HL-60/S4 treated with retinoic acid at 250 ng/mL for 4 days and 3 days (cell line): ENCODE results near the gene LRRFIP2.
"Not testable (repeated sequence)": the region's sequence is repeated elsewhere in the genome, so short reads cannot be mapped to it uniquely, and the experiment has no call there.

Source experiments
- in situ Hi-C: fragments of 300-500 bp; cut with MboI; formaldehyde crosslinking; loops from 2 replicates; pipeline ENCODE4 v1.7.0; 2022; ENCODE audit warnings: low sequenced_read_pairs

Gene LRRFIP2

DNA sequence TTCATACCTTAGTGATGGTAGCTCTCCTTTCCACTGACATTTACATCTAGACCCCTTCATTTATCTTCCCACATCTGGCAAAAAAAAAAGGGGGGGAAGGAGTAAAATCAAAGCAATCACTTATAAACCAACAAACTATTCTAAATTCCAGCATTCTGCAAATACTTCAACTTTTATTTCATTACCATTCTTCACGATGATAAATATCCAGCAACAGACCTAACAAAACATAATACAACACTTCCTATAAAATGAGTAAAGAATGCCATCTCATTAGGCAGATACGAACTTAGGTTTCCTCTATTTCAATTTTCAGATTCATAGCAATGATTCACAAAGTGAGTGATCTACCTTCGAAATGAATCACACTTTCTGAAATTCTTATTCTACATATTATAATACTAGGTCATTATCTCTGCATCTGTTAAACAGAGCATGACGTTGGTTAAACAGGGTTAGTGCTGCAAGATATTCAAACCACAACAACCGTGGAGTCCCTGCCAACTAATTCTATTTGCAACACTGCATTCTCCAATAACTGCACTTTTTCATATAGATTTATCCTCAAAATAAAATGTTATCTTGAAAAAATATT, at the start of gene LRRFIP2:
LRRFIP2 (minus strand) TSS at position 51 of the 595 bp plus-strand sequence. CDS start 25,599 bp downstream, outside the sequence.
- in situ Hi-C loops, result no loop called here

- in situ Hi-C loops, result no loop called here
These were observed 49.2 kb upstream of the LRRFIP2 start for GRCh38 chr3:37223576-37223975.

DNA sequence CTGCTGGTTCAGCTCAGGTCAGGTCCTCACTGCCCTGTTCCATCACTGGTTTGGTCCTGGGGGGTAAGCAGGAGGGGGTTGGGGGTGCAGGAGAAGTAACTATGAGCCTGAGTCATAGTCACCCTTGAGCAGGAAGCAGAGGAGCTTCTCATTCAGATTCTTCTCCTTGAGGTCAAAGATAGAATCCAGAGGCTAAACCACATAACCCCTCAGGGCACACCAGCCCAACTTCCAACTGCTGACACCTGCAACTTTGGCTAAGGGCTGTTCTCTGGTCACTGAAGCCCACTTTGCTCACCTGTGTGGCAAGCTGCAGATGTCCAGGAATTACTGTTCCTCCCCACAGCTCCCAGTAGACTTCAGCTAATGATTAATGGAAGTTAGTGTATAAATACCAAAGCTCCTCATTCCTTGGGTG, 48.8 kb upstream of the LRRFIP2 start:
- in situ Hi-C loops, result no loop called here

DNA sequence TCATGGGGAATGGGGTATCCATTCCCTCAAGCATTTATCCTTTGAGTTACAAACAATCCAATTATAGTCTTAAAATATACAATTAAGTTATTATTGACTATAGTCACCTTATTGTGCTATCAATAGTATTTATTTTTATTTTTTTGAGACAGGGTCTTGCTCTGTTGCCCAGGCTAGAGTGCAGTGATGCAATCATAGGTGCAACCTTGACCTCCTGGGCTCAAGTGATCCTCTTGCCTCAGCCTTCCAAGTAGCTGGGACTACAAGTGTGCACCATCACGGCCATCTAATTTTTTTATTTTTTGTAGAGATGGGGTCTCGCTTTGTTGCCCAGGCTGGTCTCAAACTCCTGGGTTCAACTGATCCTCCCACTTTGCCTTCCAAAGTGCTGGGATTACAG, 48.2 kb upstream of the LRRFIP2 start:
- in situ Hi-C loops, result not testable (repeated sequence)

GRCh38 chr3:37221407-37221806, 47.0 kb upstream of the LRRFIP2 start:
- in situ Hi-C loops, result no loop called here

- in situ Hi-C loops, result no loop called here
These were observed 44.9 kb upstream of the LRRFIP2 start for GRCh38 chr3:37219266-37219665.

DNA sequence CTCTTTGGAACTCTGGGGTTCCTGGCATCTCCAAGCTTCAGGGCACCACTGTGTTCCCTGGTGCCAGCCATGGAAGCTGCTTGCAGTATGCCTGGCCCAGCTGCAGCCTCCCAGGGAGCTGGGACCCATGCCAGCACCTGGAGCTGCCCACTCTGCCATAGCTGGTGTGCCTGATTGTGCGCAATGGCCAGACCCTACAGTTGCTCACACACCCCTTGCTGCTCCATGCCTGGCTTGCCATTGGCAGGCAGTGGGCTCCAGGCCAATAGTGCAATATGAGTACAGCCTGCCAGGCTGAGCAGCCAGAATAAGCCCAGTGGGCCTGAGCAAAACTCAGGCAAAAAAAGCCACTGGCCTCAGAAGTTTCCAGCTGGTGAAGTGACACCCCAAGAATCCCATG, 43.8 kb upstream of the LRRFIP2 start:
- in situ Hi-C loops, result no loop called here

GRCh38 chr3:37217098-37217849, 42.9 kb upstream of the LRRFIP2 start:
- in situ Hi-C loops, result no loop called here

GRCh38 chr3:37216597-37217097, 42.3 kb upstream of the LRRFIP2 start:
- in situ Hi-C loops, result no loop called here

- in situ Hi-C loops, result no loop called here
These were observed 39.7 kb upstream of the LRRFIP2 start for GRCh38 chr3:37214076-37214475.

GRCh38 chr3:37210230-37210629, 35.8 kb upstream of the LRRFIP2 start:
- in situ Hi-C loops, result no loop called here

GRCh38 chr3:37208576-37208975, 34.2 kb upstream of the LRRFIP2 start:
- in situ Hi-C loops, result not testable (repeated sequence)

- in situ Hi-C loops, result not testable (repeated sequence)
These were observed 33.6 kb upstream of the LRRFIP2 start for GRCh38 chr3:37208008-37208407.

DNA sequence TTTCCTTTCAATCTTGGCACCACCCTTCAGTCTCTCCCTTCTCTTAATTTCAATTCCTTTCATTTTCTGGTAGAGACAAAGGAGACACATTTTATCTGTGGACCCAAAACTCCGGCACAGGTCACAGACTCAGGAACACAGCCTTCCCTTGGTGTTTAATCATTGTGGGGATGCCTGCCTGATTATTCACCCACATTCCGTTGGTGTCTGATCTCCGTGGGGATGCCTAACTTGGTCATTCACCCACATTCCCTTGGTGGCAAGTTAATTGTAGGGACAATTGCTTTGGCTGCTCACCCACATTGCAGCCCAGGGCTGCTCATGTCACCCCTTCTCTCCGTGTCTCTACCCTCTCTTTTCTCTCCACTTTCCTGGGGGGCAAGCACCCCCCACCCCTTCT, 31.7 kb upstream of the LRRFIP2 start:
- in situ Hi-C loops, result not testable (repeated sequence)

GRCh38 chr3:37204314-37204713, 29.9 kb upstream of the LRRFIP2 start:
- in situ Hi-C loops, result no loop called here

- in situ Hi-C loops, result no loop called here
These were observed 27.7 kb upstream of the LRRFIP2 start for GRCh38 chr3:37202035-37202434.

- in situ Hi-C loops, result no loop called here
These were observed 25.8 kb upstream of the LRRFIP2 start for GRCh38 chr3:37200141-37200540.

DNA sequence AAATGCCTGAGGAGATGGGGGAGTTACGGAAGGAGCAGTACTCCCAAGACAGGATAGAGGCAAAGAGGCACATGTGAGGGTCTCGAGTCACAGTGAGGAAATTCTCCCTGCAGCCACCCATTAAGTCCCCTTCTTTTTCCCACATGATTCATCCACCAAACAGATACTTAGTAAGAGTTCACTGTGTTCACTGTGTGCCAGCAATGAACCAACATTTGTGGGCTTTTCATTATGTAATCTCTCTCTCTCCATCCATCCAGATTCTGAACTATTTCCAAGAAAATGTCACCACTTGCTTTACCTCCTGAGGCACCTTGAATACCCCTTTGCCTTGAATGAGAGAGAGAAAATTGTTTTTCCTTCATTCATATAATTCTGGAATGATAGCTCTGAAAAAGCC, 24.6 kb upstream of the LRRFIP2 start:
- in situ Hi-C loops, result no loop called here

GRCh38 chr3:37198547-37198946, 24.2 kb upstream of the LRRFIP2 start:
- in situ Hi-C loops, result no loop called here

GRCh38 chr3:37197810-37198371, 23.5 kb upstream of the LRRFIP2 start:
- in situ Hi-C loops, result no loop called here

DNA sequence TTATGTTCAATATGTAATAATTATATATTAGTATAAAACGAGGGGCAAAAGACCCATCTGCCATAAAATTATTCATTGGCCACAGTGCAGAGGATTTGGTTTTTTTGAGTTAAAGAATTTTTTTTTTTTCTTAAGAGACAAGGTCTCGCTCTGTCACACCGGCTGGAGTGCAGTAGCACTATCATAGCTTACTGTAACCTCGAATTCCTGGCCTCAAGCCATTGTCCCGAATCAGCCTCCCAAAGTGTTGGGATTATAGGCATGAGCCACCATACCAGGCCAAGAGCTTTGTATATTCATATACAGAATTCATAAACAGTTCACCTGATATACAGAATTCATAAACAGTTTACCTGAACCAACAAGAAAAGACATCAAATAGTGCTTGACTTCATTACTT, 20.2 kb upstream of the LRRFIP2 start:
- in situ Hi-C loops, result no loop called here

DNA sequence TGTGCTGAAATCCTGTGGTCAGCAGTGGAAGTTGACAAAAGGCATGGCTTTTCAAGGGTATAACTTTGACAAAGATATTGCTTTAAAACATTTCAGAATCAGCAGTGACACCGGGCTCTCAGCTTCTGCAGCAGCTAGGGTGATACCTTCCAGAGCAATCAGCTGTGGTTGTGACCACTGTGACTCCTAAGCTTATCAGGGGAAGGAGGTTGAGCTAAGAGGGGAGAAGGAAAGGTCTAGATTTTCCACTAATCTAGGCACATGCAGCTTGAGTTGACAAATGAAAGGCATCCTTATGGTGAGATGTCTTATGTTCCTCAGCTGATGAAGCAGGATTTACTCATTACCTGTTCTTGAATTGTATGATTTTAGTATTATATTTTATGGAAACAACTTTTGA, 16.3 kb upstream of the LRRFIP2 start:
- in situ Hi-C loops, result no loop called here
